Embryonic facial prominence (tissue), 1 donor: ENCODE results near the gene SWI5.
"Not testable (repeated sequence)": the region's sequence is repeated elsewhere in the genome, so short reads cannot be mapped to it uniquely, and the experiment has no call there.

Source experiments
- DNase-seq: peaks from one replicate; pipeline ENCODE4 v3.0.0-alpha.2; 2016; ENCODE audit errors: extremely low spot score

Gene SWI5

DNA sequence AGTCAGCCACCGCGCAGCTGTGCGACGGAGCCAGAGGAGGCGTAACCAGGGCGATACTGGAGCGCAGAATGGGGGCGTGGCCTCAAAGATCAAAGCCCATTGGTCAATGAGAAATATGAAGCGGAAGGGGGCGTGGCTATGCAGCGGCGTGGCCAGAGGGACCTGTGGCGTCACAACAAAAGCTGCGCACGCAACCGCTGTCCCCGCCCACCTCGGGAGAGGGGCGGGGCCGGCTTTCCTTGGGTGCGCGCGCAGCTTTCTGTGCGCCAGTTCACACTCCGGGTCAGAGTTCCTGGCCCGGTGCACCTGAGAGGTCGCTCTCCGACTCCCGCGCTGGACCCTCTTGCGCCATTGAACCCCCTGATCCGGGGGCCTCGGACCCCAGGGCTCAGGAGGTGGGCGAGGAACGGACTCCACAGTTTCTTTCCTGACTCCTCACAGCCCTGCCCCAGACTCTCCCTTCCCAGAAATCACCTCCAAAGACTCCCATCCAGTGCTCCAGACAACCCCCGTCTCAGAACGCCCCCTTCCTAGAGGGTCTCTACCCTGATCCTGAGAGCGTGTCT lies at the start of gene SWI5:
TSS of gene SWI5 (plus strand) at position 269 of the 566 bp plus-strand sequence.
- peak; percentile 100 for DNase-seq

DNA sequence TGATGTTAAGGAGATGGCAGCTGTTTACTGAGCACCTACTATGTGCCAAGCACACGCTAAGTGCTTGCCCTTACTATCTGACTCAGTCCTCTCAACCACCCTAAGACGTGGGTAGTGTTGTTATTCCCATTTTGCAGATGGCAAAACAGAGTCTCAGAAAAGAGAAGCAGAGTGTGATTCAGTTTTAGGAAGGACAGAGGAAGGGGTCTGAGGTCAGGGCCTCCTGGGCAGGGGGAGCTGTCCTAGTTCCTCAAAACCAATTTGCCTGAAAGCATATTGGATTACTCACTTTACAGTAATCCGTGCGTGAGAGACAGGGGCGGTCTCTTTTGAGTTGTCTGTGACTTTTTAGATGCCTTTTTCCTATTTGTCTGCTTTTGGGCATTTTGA lies 49.7 kb upstream of the SWI5 start:
- no peak for DNase-seq

GRCh38 chr9:128230897-128231296 lies 45.2 kb upstream of the SWI5 start:
- DNase-seq: not testable (repeated sequence)

DNA sequence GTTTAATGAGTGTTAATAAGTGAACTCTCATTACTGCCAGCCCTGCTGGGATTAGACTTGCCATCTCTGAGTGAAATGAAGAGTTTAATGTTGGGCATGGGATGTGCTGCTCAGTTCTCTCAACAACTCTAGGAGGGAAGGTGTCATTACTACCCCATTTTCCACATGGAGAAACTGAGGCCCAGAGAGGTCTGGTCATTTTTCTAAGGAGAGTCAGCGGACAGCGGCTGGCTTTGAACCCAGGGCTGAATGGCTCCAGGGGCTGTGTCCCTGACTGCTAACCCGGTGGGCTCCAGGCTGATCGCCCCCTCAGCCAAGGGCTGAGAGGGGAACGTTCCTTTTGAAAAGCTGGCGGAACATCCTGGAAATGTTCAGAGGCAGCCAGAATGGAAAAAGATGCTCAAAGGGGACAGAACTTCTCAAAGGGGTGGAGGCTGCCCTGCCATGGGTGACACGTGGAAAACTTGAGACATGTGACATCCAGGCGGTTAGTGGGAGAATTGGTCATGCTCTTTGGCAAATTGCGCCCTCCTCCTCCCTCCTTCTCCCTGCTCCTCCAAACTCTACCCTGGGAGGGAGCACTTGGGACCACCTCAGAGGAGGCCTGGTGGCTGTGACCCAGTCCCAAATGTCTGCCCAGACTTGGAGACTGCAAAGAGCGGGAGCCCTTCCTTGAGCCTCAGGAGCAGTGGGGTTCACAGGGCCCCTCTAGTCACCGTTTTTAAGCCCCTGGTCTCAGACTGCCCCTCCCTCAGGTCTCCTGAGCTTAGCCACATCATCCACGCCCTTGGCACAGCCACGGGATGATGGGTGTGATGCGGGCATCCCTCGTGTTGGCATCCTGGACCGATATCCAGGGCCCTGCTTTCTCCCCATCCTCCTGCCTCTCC lies 44.2 kb upstream of the SWI5 start:
- no peak for DNase-seq

- DNase-seq: no peak
These were observed 43.3 kb upstream of the SWI5 start for GRCh38 chr9:128232528-128233428.

DNA sequence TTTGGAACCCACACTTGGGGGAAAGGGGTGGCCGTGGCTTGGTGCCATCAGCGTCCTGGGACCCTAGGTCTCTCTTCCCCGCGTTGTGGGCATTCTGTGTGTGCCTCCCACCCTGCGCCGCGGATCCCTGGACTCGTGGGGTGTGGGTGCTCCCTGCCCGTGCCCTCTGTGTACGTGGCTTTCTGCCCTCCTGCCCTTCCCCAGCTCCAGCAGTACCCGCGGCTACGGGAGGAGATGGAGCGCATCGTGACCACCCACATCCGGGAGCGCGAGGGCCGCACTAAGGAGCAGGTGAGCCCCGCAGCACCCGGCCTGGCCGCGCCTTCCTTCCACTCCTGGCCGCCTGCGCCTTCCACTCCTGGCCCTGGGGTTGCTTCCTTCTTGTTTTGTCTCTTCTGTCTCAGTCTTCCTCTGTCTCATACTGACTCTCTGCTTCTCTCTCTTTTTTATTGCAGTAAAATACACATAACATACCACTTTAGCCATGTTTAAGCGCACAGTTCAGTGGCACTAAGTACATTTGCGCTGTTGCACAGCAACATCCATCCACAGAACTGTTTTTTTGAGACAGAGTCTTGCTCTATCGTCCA lies 42.2 kb upstream of the SWI5 start:
- DNase-seq: no peak

GRCh38 chr9:128242124-128242523 lies 34.0 kb upstream of the SWI5 start:
- DNase-seq: no peak

- no peak for DNase-seq
These were observed 33.3 kb upstream of the SWI5 start for GRCh38 chr9:128242828-128243214.

- peak; percentile 83 for DNase-seq
These were observed 32.7 kb upstream of the SWI5 start for GRCh38 chr9:128243215-128244018.

GRCh38 chr9:128244091-128244836 lies 31.8 kb upstream of the SWI5 start:
- DNase-seq: no peak

DNA sequence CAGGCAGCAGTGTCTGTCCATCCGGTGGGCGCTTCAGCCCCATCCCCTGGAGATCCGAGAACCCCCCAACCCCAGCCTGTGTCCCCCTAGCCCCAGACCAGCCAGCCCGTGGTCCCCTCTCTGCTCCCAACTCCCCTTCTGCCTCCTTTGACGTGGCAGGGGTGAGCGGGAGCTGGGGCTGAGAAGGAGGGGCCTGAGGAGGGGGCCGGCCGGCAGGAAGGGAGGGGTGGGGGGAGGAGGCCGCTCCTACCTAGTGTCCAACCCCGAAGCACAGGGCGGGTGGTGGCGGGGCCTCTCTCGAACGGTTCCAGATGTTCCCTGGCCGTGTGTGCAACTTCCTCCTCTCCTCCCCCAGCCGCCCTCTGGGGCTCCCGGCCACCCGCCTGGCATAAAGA lies 31.2 kb upstream of the SWI5 start:
- DNase-seq: peak; percentile 95

DNA sequence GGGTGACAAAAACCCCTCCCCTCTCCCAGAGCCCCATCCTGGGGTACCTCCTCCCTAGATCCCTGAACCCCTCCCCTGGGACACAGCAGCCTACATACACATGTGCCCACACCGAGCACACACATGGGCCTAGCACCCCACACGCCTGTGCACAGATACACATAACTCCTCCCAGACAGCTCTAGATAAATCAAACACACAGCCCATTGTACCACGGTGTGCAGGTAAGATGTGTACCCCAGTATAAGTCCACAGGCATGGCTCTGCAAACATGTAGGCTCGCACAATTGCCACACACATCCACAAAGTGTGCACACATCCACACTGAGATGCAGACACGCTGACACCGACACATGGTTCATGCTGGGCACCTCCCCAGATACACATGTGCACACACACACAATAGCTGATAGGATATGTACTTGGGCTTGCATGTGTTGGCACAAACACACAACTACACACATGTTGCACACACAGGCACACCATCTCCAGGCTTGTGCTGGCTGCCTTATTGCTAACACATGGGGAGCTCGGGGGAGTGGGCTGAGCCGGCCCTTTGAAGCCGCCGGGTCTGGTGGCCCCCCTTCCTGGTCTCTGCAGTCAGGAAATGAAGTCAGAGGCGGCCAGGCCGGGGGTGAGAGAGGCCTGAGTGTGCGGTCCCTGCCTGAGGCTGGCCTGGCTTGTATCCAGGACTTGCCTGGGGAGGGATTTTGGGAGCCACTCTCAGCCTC lies 30.5 kb upstream of the SWI5 start:
- peak; percentile 77 for DNase-seq

DNA sequence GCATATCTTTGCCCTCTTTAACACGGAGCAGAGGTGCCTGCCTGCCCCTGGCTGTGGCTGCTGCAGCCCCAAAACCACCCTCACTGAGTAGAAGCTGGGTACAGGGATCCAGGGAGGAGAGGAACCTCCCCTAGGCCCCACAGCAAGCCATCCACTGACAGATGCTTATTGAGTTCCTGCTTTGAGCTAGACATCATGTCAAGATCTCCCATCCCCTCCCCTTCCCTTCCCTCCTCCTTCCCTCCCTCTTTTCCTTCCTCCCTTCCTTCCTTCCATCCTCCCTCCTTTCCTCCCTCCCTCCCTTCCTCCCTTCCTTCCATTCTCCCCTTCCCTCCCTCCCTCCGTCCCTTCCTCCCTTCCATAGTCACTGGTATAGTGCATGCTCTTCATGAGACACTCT lies 29.6 kb upstream of the SWI5 start:
- no peak for DNase-seq

DNA sequence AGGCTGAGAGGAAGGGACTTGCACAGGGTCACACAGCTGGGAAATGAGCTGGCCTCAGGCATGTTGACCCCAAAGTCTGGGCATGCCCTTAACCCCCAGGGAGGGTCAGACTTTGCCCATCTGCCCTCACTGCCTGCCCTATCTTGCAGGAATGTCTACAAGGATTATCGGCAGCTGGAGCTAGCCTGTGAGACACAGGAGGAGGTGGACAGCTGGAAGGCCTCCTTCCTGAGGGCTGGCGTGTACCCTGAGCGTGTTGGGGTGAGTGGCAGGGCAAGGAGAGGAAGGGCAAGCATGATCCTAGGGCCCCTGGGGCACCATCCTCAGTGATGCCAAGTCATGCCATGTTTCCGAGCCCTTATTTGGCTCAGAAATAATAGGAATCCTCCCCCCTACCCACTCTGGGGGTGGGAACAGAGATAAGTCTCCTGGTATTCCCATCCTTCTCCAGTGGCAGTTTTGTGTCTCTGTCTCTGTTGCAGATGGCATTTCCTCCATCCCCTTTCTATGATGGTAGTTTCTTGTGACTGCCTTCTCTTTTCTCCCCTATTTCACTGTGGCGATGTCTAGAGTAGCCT lies 28.8 kb upstream of the SWI5 start:
- DNase-seq: no peak

GRCh38 chr9:128249558-128249907 lies 26.5 kb upstream of the SWI5 start:
- no peak for DNase-seq

DNA sequence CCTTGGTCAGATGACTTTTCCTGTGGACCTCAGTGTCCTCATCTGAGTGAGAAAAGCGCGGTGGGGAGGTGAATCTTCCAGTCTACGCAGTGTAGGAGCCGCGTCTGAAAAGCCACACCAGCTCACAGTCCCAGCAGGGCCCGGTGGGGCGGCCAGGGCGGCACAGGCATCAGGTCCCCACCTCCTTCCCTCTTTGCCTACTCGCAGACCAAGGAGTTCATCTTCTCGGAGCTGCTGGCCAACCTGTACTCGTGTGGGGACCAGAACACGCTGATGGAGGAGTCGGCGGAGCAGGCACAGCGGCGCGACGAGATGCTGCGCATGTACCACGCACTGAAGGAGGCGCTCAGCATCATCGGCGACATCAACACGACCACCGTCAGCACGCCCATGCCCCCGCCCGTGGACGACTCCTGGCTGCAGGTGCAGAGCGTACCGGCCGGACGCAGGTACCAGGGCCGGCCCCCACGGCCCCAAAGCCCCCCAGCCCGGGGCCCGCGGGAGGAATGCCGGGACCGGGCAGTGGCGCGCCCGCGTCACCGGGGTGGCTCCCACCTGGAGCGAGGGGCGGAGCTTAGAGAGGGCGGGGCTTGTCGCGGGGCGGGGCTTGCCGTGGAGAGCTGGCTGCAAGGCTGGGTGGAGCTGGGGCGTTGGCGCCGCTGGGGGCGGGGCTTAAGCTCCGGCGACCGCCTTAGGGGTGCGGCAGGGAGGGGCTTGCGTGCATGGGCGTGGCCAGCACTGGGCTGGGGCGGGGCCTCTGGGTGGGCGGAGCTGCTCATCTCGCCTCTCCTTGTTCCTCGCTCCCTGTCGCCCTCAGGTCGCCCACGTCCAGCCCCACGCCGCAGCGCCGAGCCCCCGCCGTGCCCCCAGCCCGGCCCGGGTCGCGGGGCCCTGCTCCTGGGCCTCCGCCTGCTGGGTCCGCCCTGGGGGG lies 25.9 kb upstream of the SWI5 start:
- DNase-seq: peak; percentile 31

- DNase-seq: no peak
These were observed 25.0 kb upstream of the SWI5 start for GRCh38 chr9:128250839-128251731.
